Skeletal muscle satellite cell (primary cell): ENCODE data around the gene GPR62.
A peak's percentile ranks its signal among the peaks of the same experiment; 100 is the strongest.
"Not testable (repeated sequence)": the region's sequence is repeated elsewhere in the genome, so short reads cannot be mapped to it uniquely, and the experiment has no call there.

Experiments used
- H3K27me3 ChIP-seq: 2 replicates; pipeline ENCODE4 v1.7.0; 2013; ENCODE audit warnings: low read length; ENCODE audit not compliant: control insufficient read depth, insufficient read depth
- H3K36me3 ChIP-seq: 2 replicates; pipeline ENCODE4 v1.7.0; 2013; ENCODE audit warnings: mild to moderate bottlenecking, control low read depth, low read length; ENCODE audit not compliant: insufficient read depth
- H3K4me1 ChIP-seq: 2 replicates; pipeline ENCODE4 v1.7.0; 2013; ENCODE audit warnings: low read length; ENCODE audit not compliant: control insufficient read depth, insufficient read depth
- H3K4me2 ChIP-seq: 2 replicates; pipeline ENCODE4 v1.7.0; 2013; ENCODE audit warnings: mild to moderate bottlenecking, low read length
- H3K4me3 ChIP-seq: 2 replicates; pipeline ENCODE4 v1.7.0; 2013; ENCODE audit warnings: low read length
- H3K9ac ChIP-seq: 2 replicates; pipeline ENCODE4 v1.7.0; 2013; ENCODE audit warnings: mild to moderate bottlenecking, low read depth, low read length, moderate library complexity
- H3K9me3 ChIP-seq: replicated peaks from 2 replicates; pipeline ENCODE4 v1.7.0; 2013; ENCODE audit warnings: mild to moderate bottlenecking, control low read depth, low read length

GPR62 gene

GRCh38 chr3:51982352-51982837, 27.2 kb downstream of the GPR62 start:
- H3K4me2 ChIP-seq, result peak overlapping the region; percentile 92
- H3K4me3 ChIP-seq, result peak overlapping the region; percentile 73
- no peaks in the 10 kb centered on the region for H3K27me3 ChIP-seq
- H3K9me3 ChIP-seq, result no peaks in the 10 kb centered on the region
- H3K4me1 ChIP-seq, result peaks cover 21% of the 10 kb centered on the region
- H3K9ac ChIP-seq, result peak overlapping the region; percentile 90
- H3K36me3 ChIP-seq, result no peaks in the 10 kb centered on the region

DNA sequence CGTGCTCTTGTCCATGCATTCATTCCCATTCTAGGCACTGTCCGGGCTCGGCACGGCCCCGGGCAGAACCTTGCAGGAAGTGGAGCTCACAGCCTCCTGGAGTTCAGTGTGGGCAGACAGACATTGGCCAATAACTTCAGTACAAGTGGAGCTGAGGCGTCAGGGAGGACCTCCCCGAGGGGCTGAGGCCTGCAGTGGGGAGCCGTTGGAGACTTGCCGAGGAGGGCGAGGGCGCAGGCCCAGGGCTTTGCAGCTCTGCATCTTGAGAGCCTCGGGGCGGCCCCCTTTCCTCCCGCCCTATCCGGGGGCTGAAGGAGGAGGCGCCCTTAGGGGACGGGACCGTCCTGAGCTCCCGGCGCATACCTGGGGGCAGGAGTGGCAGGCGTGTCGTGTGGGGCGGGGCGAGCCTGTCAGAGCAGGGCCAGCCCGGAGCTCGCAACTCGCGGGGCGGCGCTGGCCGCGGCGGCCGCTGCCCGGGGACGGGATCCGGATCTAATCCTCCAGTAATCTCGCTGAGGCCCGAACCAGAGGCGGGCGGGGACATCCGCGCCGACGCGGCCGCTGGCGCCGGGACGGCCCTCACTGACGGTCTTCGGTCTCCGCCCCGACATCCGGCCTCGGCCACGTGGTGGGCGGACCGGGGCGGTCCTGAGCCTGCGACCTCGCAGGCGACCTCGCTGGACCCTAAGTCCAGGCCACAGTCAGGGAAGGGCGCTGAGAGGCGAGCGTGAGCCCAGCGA, 27.8 kb downstream of the GPR62 start, which contains the start of gene ACY1:
Gene ACY1 (plus strand): TSS at position 698 of the 740 bp plus-strand sequence. CDS start 530 bp downstream, outside the sequence.
- Histone ChIP-seq H3K4me2 (peak within 1 kb of the TSS; percentile 92), H3K4me1 (peaks cover 21% of the 10 kb centered on the region), H3K36me3 (no peaks in the 10 kb centered on the region), H3K9ac (peak within 1 kb of the TSS; percentile 90), H3K27me3 (no peaks in the 10 kb centered on the region), H3K4me3 (peak within 1 kb of the TSS; percentile 73), H3K9me3 (no peaks in the 10 kb centered on the region)

DNA sequence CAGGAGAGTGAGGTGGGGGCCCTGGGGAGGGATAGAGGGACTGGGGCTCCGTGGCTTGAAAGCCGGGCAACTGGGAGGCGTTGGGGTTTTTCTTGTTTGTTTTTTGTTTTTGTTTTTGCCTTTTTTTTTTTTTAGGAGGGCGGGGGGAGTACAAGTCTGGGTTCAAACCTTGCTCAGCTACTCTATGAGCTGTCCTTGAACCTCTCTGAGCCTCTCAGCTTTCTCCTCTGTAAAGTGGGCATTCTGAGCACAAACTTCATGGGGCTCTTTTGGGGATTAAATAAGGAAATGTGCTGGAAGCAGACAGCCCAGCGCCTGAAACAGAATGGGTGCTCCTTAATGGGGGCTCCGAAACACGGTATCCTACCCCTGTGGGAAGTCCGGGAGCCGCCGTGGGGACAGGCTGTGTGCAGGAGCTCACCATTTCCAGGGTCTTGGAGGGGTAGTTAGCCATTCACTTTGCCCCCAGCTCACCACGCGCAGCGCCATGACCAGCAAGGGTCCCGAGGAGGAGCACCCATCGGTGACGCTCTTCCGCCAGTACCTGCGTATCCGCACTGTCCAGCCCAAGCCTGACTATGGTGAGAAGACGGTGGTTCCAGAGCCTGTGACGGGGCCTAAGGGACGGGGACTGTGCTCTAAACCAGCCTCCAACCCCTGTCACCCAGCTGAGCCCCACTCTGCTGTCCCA, 28.5 kb downstream of the GPR62 start:
- Histone ChIP-seq H3K4me3 (peak overlapping the region; percentile 73), H3K36me3 (no peaks in the 10 kb centered on the region), H3K9ac (peak overlapping the region; percentile 90), H3K4me2 (peak overlapping the region; percentile 92), H3K9me3 (no peaks in the 10 kb centered on the region), H3K27me3 (no peaks in the 10 kb centered on the region), H3K4me1 (peaks cover 21% of the 10 kb centered on the region)

DNA sequence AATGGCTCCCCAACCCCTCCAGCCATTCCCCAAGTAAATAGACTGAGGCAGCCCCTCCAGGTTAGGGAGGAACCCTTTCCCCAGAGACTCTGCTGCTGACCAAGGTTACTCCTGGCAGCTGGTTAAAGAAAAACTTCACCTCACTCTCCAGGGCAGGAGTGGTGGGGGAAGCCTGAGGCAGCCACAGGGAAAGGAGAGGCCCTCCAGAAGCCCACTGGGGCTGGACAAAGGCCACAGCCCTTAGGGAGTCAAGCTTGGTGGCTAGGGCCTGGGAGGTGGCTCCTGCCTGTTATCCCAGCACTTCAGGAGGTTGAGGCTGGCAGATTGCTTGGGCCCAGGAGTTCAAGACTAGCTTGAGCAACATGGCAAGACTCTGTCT, 29.1 kb downstream of the GPR62 start:
- Histone ChIP-seq H3K36me3 (no peaks in the 10 kb centered on the region), H3K27me3 (no peaks in the 10 kb centered on the region), H3K4me1 (peaks cover 21% of the 10 kb centered on the region), H3K4me2 (peak overlapping the region; percentile 92), H3K4me3 (peak overlapping the region; percentile 73), H3K9ac (peak overlapping the region; percentile 90), H3K9me3 (no peaks in the 10 kb centered on the region)

DNA sequence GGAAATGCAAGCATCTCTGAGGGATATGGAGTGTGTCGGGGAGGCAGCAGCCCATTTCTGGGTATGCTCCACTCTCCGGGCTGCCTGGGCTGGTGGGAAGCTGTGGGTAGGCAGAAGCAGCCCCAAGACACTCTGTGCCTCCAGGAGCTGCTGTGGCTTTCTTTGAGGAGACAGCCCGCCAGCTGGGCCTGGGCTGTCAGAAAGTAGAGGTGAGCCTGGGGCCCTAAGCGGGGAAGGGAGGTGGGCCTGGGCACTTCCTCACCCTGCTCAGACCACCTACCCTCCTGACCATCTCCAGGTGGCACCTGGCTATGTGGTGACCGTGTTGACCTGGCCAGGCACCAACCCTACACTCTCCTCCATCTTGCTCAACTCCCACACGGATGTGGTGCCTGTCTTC, 29.9 kb downstream of the GPR62 start:
- Histone ChIP-seq H3K27me3 (no peaks in the 10 kb centered on the region), H3K4me1 (peaks cover 21% of the 10 kb centered on the region), H3K9ac (no peak overlapping the region), H3K9me3 (no peaks in the 10 kb centered on the region), H3K36me3 (no peaks in the 10 kb centered on the region), H3K4me3 (no peak overlapping the region), H3K4me2 (no peak overlapping the region)

GRCh38 chr3:51986010-51986947, 31.1 kb downstream of the GPR62 start:
- no peaks in the 10 kb centered on the region for H3K27me3 ChIP-seq
- peaks cover 1% of the 10 kb centered on the region for H3K36me3 ChIP-seq
- H3K9me3 ChIP-seq, result no peaks in the 10 kb centered on the region
- H3K9ac ChIP-seq, result no peak overlapping the region
- H3K4me3 ChIP-seq, result no peak overlapping the region
- H3K4me1 ChIP-seq, result peaks cover 21% of the 10 kb centered on the region
- H3K4me2 ChIP-seq, result no peak overlapping the region

DNA sequence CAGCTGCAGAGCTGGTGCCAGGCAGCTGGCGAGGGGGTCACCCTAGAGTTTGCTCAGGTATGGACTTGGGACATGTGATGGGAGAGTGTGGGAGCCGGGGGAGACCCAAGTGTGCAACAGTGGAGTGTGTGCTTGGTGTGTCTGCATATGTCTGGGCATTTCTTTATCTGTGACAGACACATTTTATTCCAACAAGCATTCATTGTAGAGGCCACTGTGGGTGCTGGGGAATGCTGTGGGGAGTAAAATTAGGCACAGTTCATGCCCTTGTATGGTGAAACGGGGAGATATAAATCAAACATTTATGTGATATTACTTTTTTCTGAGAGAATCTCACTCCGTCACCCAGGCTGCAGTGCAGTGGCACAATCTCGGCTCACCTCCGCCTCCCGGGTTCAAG, 32.4 kb downstream of the GPR62 start:
- peaks cover 17% of the 10 kb centered on the region for H3K4me1 ChIP-seq
- H3K9ac ChIP-seq, result no peak overlapping the region
- H3K9me3 ChIP-seq, result no peaks in the 10 kb centered on the region
- H3K4me2 ChIP-seq, result no peak overlapping the region
- peaks cover 14% of the 10 kb centered on the region for H3K36me3 ChIP-seq
- H3K27me3 ChIP-seq, result no peaks in the 10 kb centered on the region
- no peak overlapping the region for H3K4me3 ChIP-seq

DNA sequence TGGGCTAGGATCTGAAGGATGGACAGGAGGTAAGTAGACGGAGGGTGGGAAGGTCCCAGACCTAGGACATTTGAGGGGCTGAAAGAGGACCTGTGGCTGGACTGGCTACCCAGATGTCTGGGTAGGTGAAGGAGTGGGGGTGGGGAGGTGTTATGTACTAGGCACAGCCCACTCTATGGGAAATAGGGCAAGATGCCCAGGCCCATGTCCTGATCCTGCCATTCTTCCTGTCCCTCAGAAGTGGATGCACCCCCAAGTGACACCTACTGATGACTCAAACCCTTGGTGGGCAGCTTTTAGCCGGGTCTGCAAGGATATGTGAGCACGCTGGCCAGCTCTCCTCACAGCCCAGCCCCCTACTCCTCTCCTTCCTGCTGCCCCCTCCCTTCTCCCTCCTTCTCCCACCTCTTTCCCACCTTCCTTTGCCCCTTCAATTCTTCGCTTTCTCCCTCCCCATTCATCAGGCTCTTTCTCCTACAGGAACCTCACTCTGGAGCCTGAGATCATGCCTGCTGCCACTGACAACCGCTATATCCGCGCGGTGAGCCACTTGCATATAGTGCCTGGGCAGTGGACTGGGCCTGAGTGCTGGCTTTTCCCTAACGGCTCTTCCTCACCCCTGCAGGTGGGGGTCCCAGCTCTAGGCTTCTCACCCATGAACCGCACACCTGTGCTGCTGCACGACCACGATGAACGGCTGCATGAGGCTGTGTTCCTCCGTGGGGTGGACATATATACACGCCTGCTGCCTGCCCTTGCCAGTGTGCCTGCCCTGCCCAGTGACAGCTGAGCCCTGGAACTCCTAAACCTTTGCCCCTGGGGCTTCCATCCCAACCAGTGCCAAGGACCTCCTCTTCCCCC, 33.3 kb downstream of the GPR62 start:
- Histone ChIP-seq H3K27me3 (no peaks in the 10 kb centered on the region), H3K9ac (no peak overlapping the region), H3K4me3 (no peak overlapping the region), H3K4me2 (no peak overlapping the region), H3K36me3 (peaks cover 22% of the 10 kb centered on the region), H3K4me1 (peaks cover 19% of the 10 kb centered on the region), H3K9me3 (no peaks in the 10 kb centered on the region)

DNA sequence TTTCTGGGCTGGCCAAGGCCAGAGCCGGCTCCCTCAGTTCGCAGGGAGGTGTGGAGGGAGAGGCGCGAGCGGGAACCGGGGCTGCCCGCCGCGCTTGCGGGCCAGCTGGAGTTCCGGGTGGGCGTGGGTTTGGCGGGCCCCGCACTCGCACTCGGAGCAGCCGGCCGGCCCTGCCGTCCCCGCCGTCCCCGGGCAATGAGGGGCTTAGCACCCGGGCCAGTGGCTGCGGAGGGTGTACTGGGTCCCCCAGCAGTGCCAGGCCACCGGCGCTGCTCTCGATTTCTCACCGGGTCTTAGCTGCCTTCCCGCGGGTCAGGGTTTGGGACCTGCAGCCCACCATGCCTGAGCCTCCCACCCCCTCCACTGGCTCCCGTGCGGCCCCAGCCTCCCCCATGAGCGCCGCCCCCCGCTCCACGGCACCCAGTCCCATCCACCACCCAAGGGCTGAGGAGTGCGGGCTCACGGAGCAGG, 35.4 kb downstream of the GPR62 start:
- H3K4me3 ChIP-seq, H3K4me2 ChIP-seq, H3K9me3 ChIP-seq, H3K9ac ChIP-seq, H3K27me3 ChIP-seq: not testable (repeated sequence)
- peaks cover 40% of the 10 kb centered on the region for H3K36me3 ChIP-seq
- H3K4me1 ChIP-seq, result peaks cover 22% of the 10 kb centered on the region

DNA sequence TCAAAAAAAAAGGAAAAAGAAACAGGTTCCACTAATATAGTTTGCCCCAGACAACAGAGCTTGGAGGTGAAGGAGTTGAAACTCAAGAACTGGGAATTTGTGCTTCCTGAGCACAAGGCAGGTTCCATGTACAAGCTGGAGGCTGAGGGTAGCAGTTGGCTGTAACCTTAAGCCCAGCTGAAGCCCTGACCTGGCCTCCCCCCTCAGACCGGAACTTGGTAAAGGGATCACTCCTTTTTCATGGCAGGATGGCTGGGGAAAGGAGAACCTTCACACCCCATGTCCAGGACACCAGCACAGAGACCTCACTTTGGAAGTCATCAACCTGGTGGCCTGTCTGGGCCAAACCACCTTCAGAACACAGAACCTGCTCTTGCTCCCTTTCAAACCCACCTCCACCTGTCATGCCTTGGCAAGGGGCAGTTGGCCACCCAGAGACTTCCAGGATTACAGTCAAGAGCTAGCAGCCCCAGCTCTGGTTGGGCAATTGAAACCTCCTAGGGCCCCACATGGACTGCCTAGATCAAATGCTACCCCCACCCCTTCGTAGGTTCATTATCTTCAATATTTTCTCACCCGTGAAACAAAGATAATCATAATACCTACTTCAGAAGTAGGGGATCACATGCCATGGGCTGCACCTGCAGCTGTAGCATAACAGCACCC, 37.0 kb downstream of the GPR62 start:
- Histone ChIP-seq H3K36me3 (peaks cover 40% of the 10 kb centered on the region), H3K4me3 (no peak overlapping the region), H3K4me2 (peak overlapping the region; percentile 10), H3K9me3 (no peaks in the 10 kb centered on the region), H3K27me3 (no peaks in the 10 kb centered on the region), H3K9ac (peak overlapping the region; percentile 18), H3K4me1 (peaks cover 22% of the 10 kb centered on the region)
